GM15510 (cell line): ENCODE results near the gene NNMT.

Experiments
- POLR2A ChIP-seq: IDR thresholded peaks from 3 replicates; pipeline ENCODE4 v1.6.1; 2011; ENCODE audit warnings: borderline replicate concordance; ENCODE audit not compliant: insufficient read length; ENCODE audit errors: extremely low read depth

NNMT gene

GRCh38 chr11:114304065-114304464 lies 7.9 kb downstream of the NNMT start:
- TF ChIP-seq POLR2A, result no peak

DNA sequence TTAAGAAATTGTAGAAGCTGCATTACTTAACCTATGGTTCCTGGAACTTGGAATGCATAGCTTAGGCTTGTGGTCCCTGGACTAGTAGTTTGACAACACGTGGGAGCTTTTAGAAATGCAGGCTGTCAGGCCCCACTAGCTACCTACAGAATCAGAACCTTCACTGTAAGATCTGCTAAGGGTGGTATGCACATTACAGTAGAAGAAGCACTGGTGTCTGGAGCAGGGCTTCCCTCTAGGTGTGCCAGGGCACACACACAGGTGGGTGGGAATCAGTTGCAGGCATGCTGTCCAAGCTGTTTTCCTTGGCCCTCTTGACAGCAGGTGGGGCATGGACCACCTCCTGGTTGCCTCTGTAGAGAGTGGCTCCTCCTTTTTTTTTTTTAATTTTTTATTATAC lies 8.8 kb downstream of the NNMT start:
- no peak for TF ChIP-seq POLR2A

DNA sequence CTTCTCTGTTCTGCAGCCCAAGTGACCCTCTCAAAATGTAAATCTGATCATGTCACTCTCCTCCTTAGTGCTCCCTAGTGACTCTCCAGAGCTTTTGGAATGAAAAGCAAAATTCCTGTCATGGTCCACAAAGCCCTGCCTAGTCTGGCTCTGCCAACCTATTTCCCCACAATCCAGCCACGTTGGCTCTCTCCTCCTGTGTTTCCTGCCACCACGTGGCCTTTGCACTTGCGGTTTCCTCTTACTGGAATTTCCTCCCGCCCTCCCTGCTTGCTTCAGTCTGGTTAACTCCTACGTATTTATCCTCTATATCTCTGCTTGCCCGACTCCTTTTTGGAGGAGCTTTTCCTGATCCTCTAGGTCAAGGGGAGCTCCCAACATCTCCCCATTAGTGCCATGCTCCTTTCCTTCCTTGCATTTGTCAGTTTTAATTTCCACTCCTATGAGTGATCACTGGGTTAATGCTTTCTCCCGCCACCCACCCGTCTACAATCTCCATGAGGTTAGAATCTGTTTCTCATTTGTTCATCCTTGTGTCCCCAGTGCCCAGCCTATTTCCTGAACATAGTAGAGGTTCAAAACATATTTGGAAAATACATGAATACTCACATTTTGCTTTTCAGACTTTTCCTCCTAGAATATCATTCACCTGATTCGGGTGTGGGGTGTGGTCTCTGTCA lies 11.5 kb downstream of the NNMT start:
- no peak for TF ChIP-seq POLR2A

DNA sequence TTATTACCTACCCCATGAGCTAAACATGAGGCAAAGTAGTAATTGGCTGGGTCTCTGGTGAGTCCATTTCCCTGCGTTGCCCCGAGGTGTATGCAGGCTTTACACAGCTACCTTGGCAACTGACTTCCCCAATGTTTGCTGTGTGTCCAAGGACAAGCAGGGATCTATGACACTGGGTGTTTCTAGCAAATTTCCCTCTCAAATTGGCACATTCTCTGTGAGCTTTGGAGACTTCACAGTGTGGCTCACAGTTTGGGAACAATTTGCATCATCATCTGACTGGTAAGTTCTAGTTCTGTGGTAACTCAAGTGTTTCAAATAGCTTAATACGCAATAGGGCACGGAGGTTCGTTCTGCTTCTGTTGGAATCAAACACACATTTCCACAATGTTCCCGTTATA lies 12.5 kb downstream of the NNMT start:
- no peak for TF ChIP-seq POLR2A

DNA sequence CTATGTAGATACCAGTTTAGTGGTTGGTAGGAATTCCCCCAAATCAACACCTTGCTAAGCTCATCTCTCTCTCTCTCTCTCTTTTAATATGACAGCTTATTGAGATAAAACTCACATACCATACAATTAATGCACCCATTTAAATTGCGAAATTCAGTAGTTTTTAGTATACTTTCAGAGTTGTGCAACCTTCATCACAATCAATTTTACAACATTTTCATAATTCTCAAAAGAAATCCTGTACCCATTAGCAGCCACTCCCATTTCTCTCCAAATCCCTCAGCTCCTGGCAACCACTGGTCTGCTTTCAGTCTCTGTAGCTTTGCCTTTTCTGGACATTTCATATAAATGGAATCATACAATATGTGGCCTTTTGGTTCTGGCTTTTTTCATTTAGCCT lies 13.3 kb downstream of the NNMT start:
- TF ChIP-seq POLR2A, result no peak

GRCh38 chr11:114310095-114310494 lies 13.9 kb downstream of the NNMT start:
- no peak for TF ChIP-seq POLR2A

GRCh38 chr11:114311946-114312345 lies 15.7 kb downstream of the NNMT start:
- no peak for TF ChIP-seq POLR2A

GRCh38 chr11:114314096-114314495 lies 17.9 kb downstream of the NNMT start:
- TF ChIP-seq POLR2A, result no peak

DNA sequence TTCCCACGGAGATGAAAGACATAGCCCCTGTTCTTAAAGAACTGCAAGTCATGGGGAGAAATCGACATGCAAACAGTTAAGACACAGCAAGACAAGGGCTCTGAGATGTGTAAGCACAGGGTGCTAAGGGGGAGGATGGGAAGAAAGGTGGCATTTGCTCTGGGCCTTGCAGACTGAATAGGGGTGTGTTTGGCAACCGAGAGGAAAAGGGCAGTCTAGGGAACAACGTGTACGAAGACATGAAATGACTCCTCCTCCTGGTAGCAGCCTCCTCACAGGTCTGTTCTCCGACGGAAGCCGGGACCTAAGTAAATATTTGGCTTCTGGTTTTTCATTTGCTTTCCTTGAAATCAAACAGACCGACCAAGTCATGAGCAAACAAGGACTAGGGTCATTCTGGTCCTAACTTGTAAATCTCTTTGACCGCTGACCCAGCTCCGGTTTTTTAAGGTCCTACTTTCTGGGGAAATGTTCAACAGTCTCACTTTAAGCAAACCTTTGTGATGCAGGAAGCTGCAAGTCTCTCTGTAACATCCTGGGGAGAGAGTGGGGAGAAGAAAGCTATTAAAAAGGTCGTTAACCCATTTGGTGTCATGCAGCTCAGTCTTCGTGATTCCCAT lies 19.7 kb downstream of the NNMT start:
- no peak for TF ChIP-seq POLR2A

DNA sequence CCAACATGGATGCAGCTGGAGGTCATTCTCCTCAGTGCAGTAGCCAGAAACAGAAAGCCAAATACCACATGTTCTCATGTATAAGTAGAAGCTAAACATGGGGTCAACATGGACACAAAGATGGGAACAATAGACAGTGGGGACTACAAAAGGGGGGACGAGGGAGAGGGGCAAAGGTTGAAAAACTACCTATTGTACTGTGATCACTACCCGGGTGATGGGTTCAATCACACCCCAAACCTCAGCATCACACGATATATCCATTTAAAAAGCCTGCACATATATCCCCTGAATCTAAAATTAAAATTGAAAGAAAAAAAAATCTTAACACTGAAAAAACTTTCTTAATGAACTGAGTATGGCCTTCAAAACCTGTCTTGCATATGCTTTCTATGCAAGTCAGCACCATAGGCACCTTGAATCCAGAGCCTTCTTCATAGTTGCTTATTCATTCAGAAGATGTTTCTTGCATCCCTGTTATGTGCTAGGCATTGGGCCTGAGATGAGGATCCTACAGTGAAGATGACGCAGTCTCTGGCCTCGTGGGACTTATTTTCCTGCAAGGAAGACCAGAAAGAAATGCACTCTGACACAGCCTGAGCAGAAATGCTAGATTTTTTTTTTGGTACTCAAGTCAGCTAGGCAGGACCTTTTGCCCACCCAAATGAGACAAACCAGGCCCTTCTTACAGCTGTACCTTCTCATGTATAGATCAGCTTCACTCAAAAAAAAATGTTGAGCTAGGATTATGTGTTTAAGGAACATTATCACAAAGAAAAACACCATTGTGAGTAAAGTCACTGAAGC lies 21.0 kb downstream of the NNMT start:
- TF ChIP-seq POLR2A, result no peak

GRCh38 chr11:114317787-114318137 lies 21.6 kb downstream of the NNMT start:
- TF ChIP-seq POLR2A, result no peak

DNA sequence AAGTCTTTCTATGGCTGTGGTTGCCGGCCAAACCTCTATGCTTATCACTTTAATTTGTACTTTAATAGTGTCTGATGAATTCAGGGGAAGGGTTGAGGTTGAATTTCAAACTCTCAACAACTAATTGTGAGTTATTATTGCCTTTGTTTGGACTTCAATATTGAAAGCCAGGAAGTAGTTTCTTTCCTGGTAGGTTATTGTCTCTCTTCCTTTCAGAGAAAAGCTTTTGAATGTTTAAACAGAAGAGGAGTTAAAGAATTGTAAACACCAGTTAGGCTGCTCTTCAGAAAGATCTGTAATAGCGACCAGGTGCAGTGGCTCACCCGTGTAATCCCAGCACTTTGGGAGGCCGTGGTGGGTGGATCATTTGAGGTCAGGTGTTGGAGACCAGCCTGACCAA lies 22.2 kb downstream of the NNMT start:
- TF ChIP-seq POLR2A, result no peak

DNA sequence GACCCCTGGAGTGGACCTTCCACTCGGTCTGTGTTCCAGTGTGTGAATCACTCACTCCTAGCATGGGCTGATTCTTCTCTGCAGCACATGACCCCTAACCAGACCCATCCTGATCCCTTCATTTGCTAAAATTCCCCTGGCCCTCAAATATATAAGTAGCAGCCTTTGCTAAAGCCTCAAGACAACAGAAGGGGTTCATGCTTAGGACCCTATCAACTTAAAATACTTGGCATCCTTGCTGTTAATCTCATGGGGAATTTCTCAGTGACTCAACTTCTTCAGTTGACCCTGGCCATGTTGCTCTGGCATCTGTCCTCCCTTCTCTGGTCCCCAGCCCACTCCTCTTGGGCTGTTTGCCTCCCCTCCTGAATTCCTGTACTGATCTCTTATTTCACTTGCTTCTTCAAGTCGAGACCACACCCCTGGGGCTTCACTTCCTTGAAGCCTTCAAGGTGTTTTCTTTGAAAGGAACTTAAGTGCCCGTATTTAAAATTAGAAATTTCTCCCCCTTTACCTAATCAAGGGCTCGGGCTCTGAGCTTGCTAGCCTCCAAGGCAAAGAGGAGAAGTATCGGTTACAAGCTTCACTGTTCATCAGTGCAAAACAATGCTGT lies 23.6 kb downstream of the NNMT start:
- TF ChIP-seq POLR2A, result no peak

- TF ChIP-seq POLR2A, result no peak
Measured at GRCh38 chr11:114321621-114322257, 25.5 kb downstream of the NNMT start.

DNA sequence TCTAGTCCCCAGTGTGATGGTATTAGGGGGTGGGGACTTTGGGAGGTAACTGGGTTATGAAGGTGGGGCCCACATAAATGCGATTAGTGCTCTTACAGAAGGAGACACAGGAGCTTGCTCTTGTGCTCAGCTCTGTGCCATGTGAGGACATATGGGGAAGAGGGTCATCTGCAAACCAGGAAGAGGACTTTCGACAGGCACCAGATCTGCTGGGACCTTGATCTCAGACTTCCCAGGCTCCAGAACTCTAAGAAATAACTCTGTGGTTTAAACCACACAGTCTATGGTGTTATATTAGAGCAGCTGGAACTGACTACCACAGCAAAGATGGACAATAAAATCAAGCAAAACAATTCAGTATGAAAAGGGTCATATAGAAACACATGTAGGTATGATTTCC lies 26.7 kb downstream of the NNMT start:
- no peak for TF ChIP-seq POLR2A
